NB4 (cell line): Measurements from ENCODE around the gene MTOR.

Experiments used
- MYC ChIP-seq: IDR thresholded peaks from 2 replicates; pipeline ENCODE4 v1.6.1; 2011; ENCODE audit warnings: low read depth, low read length
- POLR2A ChIP-seq: IDR thresholded peaks from 2 replicates; pipeline ENCODE4 v1.6.1; 2011; ENCODE audit warnings: mild to moderate bottlenecking; ENCODE audit not compliant: insufficient read length; ENCODE audit errors: extremely low read depth
- TF ChIP-seq, protein P1 (sequence below): IDR thresholded peaks from one replicate; pipeline ENCODE4 v1.5.1; 2012; ENCODE audit warnings: low read depth, low read length
- TF ChIP-seq, protein P2 (sequence below): IDR thresholded peaks from 2 replicates; pipeline ENCODE4 v1.6.1; 2011; ENCODE audit warnings: low read depth, low read length

DNA sequence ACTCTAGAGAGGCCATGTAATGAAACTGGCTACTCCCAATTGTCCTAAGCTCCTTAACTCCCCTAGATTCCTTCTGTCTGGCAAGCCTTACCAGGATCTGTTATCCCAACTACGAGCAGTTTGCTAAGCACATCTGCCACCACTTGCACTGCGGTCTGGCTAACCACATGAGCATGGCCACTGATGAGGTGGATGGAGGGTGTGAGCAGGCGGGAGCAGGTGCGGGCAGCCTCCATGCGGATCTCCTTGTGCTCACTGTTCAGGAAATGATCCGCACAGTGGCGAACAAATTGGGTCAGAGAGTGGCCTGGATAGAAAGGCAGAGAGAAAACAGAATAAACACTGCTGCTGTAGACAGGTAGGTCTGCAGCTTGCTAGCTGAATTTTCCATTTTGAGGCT, 24.0 kb downstream of the MTOR start:
- TF ChIP-seq POLR2A, result no peak
- TF ChIP-seq, protein P1, sequence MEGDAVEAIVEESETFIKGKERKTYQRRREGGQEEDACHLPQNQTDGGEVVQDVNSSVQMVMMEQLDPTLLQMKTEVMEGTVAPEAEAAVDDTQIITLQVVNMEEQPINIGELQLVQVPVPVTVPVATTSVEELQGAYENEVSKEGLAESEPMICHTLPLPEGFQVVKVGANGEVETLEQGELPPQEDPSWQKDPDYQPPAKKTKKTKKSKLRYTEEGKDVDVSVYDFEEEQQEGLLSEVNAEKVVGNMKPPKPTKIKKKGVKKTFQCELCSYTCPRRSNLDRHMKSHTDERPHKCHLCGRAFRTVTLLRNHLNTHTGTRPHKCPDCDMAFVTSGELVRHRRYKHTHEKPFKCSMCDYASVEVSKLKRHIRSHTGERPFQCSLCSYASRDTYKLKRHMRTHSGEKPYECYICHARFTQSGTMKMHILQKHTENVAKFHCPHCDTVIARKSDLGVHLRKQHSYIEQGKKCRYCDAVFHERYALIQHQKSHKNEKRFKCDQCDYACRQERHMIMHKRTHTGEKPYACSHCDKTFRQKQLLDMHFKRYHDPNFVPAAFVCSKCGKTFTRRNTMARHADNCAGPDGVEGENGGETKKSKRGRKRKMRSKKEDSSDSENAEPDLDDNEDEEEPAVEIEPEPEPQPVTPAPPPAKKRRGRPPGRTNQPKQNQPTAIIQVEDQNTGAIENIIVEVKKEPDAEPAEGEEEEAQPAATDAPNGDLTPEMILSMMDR, result no peak
- TF ChIP-seq, protein P2, sequence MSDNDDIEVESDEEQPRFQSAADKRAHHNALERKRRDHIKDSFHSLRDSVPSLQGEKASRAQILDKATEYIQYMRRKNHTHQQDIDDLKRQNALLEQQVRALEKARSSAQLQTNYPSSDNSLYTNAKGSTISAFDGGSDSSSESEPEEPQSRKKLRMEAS, result no peak
- no peak for TF ChIP-seq MYC
